ENCODE data around the gene STAC.

The STAC gene

DNA sequence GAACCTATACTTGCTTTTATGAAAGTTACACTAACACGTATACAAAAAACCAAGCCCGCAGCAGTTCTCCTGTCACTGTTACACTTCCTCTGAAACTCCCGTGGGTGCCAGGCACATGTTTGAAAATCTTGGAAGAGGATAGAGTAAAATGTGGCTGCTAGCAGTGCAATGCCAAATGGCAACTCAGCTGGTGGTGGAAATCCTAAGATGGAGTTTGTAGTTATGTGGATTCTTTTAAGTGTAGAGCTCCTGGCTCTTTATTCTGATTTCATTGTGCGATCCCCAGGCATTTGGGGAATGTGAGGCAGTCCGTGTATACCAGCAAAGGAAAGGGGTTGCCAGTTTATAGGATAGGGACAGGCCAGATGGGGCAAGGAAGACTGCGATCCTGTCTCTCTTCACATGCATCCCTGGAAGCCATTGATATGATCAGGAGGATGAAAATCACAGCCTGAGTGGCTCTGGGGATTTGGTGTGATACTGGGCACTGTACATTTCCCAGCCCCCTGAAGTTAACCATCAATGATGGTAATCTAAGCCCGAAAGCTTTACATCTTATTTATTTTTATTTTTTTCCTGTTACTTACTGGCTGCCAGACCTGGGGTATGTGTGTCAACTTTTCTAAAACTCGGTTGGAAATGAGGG, 1.1 kb downstream of the STAC start:
- TF ChIP-seq, protein P1, sequence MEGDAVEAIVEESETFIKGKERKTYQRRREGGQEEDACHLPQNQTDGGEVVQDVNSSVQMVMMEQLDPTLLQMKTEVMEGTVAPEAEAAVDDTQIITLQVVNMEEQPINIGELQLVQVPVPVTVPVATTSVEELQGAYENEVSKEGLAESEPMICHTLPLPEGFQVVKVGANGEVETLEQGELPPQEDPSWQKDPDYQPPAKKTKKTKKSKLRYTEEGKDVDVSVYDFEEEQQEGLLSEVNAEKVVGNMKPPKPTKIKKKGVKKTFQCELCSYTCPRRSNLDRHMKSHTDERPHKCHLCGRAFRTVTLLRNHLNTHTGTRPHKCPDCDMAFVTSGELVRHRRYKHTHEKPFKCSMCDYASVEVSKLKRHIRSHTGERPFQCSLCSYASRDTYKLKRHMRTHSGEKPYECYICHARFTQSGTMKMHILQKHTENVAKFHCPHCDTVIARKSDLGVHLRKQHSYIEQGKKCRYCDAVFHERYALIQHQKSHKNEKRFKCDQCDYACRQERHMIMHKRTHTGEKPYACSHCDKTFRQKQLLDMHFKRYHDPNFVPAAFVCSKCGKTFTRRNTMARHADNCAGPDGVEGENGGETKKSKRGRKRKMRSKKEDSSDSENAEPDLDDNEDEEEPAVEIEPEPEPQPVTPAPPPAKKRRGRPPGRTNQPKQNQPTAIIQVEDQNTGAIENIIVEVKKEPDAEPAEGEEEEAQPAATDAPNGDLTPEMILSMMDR (IDR thresholded peaks at IDR 0.05; ENCODE audit: borderline replicate concordance, control extremely low read depth, extremely low read depth, insufficient read depth, missing control alignments): no peak
- DNase-seq (ENCODE audit: low spot score): no peak
- in situ Hi-C loops (cut with MboI; ENCODE audit: low sequenced_read_pairs, unreplicated experiment): no loop called here

DNA sequence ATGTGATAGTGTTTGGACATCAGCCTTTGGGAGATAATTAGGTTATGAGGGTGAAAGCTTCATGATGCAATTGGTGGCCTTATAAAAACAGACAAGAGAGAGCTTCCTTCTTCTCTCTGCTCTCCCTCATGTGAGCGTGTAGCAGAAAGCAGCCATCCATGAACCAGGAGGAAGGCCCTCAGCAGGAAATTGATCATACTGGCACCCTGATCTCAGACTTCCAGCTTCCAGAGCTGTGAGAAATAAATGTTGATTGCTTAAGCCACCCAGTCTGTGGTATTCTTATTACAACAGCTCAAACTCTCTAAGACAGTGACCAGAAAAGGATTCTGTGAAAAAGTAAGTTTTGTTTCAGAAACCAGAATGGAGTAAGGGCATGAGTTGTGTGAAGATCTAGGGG, 13.3 kb downstream of the STAC start:
- in situ Hi-C loops (cut with MboI; ENCODE audit: low sequenced_read_pairs, unreplicated experiment): no loop called here
- TF ChIP-seq, protein P1 (IDR thresholded peaks at IDR 0.05; ENCODE audit: borderline replicate concordance, control extremely low read depth, extremely low read depth, insufficient read depth, missing control alignments): no peak
- no peak for DNase-seq (ENCODE audit: low spot score)

DNA sequence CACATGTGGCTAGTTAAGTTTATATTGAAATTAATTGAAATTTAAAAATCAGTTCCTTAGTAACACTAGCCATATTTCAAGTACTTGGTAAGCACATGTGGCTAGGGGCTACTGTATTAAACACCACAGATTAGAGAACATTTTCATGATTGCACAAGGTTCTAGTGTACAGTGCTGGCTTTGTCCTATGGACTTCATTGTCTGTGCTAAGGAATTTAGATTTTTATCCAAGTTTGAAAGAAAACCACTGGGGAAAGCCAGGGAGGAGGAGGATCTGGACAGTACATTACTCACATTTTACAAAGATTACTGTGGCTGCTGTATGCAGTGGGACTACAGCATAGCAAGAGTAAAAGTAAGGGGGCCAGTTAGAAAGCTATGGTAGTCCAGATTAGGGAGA, 13.9 kb downstream of the STAC start:
- in situ Hi-C loops (cut with MboI; ENCODE audit: low sequenced_read_pairs, unreplicated experiment): no loop called here
- TF ChIP-seq, protein P1 (IDR thresholded peaks at IDR 0.05; ENCODE audit: borderline replicate concordance, control extremely low read depth, extremely low read depth, insufficient read depth, missing control alignments): no peak
- no peak for DNase-seq (ENCODE audit: low spot score)

DNA sequence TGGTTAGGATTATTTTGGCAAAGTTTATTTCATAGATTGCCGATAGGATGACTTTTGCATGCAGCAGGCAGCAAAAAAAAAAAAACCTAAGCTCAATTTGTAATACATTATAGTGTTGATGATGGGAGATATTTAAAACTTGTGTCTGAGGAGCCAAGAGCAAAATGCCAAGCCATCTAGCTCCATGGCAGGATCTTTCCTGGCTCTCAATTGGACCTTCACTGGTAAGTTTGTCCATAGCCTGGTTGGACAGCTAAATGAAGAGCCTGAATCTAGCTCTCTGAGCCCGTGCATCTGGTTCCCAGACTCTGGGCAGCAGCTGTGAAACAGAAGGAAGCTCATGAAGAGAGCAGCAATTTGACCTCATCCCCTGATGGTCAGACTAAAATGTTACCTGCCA, 17.5 kb downstream of the STAC start:
- DNase-seq (ENCODE audit: low spot score): no peak
- in situ Hi-C loops (cut with MboI; ENCODE audit: low sequenced_read_pairs, unreplicated experiment): no loop called here
- TF ChIP-seq, protein P1 (IDR thresholded peaks at IDR 0.05; ENCODE audit: borderline replicate concordance, control extremely low read depth, extremely low read depth, insufficient read depth, missing control alignments): no peak

DNA sequence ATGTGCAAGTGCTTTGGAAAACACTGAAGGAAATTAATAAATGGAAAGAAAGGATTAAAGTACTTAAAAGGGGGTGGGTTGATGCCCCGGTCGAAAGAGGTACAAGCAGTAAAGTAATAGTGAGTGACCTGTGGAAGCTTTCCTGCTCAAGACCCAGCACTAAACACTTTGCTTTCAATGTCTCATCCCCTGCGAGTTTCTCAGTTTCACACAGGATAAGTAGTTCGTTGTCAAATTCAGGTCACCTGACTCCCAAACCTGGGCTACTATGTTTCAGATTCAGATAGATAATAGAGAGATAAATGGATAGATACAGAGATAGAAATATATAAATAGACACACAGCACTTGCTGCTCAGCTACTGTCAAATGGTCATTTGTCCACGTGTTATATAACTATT, 19.6 kb downstream of the STAC start:
- TF ChIP-seq, protein P1 (IDR thresholded peaks at IDR 0.05; ENCODE audit: borderline replicate concordance, control extremely low read depth, extremely low read depth, insufficient read depth, missing control alignments): no peak
- in situ Hi-C loops (cut with MboI; ENCODE audit: low sequenced_read_pairs, unreplicated experiment): no loop called here
- DNase-seq (ENCODE audit: low spot score): no peak

DNA sequence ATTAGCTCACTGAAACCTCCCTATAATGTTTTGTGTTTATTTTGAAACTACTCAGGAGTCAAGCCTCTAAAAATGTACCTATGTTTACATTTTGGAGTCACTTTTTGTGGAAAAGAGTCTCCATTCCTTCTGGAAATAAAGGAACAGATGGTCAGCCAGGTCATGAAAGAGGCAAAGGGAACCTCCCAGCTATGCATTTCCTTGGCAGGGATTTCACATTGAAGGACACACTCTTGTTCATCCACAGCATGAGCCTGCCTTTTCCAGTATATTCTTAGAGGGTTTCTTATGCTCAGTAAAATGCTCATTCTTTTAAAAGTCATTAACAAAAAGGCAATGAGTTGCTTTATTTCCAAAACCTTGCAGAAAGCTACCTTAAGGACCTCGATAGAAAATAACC, 20.8 kb downstream of the STAC start:
- in situ Hi-C loops (cut with MboI; ENCODE audit: low sequenced_read_pairs, unreplicated experiment): no loop called here
- DNase-seq (ENCODE audit: low spot score): no peak
- TF ChIP-seq, protein P1 (IDR thresholded peaks at IDR 0.05; ENCODE audit: borderline replicate concordance, control extremely low read depth, extremely low read depth, insufficient read depth, missing control alignments): no peak
